Measurements from ENCODE around the gene CNTNAP2. TPM values are rescaled to one million over a fixed set of nuclear protein-coding genes. Genes with fewer than 3 reads are reported as not detected.

Gene CNTNAP2
- total RNA-seq, 3 donors from 2014 or later (not counting 1 experiment from before 2014, with no cell fraction given), result 0.18 to 1.1 TPM; not detected in 1

- peaks cover 9 to 14% of the 10 kb centered on the region in 2 donors for H3K9me3 Mint-ChIP-seq
- H3K27ac ChIP-seq (ENCODE audit: low read length), result no peak overlapping the region
- ATAC-seq, result no peak
- peaks cover 3% of the 10 kb centered on the region for H3K9me3 ChIP-seq (ENCODE audit: control insufficient read depth, insufficient read depth, low read length)
- DNase-seq, result no peak
- H3K4me1 Mint-ChIP-seq, result no peaks in the 10 kb centered on the region
- intact Hi-C loops (cut with micrococcal nuclease), result no loop called here
- H3K4me3 ChIP-seq (ENCODE audit: low read length), result no peak overlapping the region
- no peaks in the 10 kb centered on the region for H3K36me3 ChIP-seq (ENCODE audit: control insufficient read depth, insufficient read depth, low read length)
- H3K27ac Mint-ChIP-seq, result no peak overlapping the region
- TF ChIP-seq CTCF (IDR thresholded peaks at IDR 0.05), result no peak
- H3K27me3 ChIP-seq (ENCODE audit: control insufficient read depth, insufficient read depth, low read length), result no peaks in the 10 kb centered on the region
- H3K27me3 Mint-ChIP-seq (ENCODE audit: low read depth in 2 of 2), result no peaks in the 10 kb centered on the region
- H3K36me3 Mint-ChIP-seq, result no peaks in the 10 kb centered on the region
- no peak overlapping the region for H3K4me3 Mint-ChIP-seq
- H3K4me1 ChIP-seq (ENCODE audit: control insufficient read depth, insufficient read depth, low read length), result no peaks in the 10 kb centered on the region
These were observed 1742.9 kb downstream of the CNTNAP2 start for GRCh38 chr7:147859486-147859885.

DNA sequence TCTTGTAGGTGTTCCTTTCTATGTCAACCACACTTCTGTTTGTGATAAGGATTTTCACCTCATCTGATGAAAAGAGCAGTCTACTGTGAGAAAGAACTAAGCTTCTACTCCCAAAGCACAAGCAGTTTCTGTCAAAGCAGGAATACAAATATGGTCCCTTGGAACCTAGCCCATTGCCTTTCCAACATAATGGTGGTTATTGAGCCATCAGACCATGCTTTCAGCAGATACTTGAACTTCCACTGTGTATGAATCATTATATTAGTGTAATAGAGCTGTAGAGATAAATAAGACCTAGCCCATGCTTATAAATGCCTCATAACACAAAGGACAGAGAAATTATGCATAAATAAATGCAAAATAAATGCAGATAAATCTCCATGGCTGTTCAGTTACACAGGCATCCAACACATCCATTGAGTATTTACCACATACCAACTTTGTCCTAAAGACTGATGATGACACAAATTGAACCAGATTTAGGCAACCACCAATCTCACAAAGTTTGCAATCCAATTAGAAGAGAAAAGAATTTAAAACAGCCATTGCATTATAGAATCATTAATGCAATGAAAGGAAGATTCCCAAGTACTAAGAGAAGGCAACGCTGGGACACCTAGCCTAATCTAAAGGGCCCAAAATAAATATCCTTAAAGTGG lies 1744.6 kb downstream of the CNTNAP2 start:
- Histone ChIP-seq H3K4me1 (ENCODE audit: control insufficient read depth, insufficient read depth, low read length) (no peaks in the 10 kb centered on the region), H3K36me3 (ENCODE audit: control insufficient read depth, insufficient read depth, low read length) (no peaks in the 10 kb centered on the region), H3K27me3 (ENCODE audit: control insufficient read depth, insufficient read depth, low read length) (no peaks in the 10 kb centered on the region), H3K4me3 (ENCODE audit: low read length) (no peak overlapping the region), H3K9me3 (ENCODE audit: control insufficient read depth, insufficient read depth, low read length) (no peaks in the 10 kb centered on the region), H3K27ac (ENCODE audit: low read length) (no peak overlapping the region)
- Mint-ChIP-seq H3K4me1 (no peaks in the 10 kb centered on the region), H3K27me3 (ENCODE audit: low read depth in 2 of 2) (no peaks in the 10 kb centered on the region), H3K4me3 (no peak overlapping the region), H3K9me3 (peaks cover 9 to 19% of the 10 kb centered on the region in 2 donors), H3K36me3 (no peaks in the 10 kb centered on the region), H3K27ac (no peak overlapping the region)
- ATAC-seq (no peak), DNase-seq (no peak)
- 100% methylated on average over 1 of the region's 1 CpG for WGBS (ENCODE audit: insufficient coverage)
- intact Hi-C loops (cut with micrococcal nuclease), result no loop called here
- TF ChIP-seq CTCF (IDR thresholded peaks at IDR 0.05), result no peak

DNA sequence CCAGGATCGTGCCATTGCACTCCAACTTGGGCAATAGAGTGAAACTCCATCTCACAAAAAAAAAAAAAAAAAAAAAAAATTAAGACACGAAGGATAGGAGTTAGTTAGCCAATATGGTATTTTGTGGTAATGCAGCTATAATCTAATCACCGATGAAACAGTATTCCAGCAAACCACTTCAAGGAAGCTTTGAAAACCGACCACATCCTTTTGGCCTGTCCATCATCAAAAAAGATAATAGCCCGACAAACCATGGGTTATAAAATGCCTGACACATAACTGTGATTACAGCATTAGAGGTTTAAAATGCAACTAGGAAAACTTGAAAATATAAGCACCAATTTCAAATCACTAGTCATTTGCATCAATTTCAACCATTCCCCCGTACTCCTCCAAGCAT lies 1745.3 kb downstream of the CNTNAP2 start:
- Mint-ChIP-seq H3K4me3 (no peak overlapping the region), H3K4me1 (no peaks in the 10 kb centered on the region), H3K9me3 (peaks cover 9 to 13% of the 10 kb centered on the region in 2 donors), H3K27me3 (ENCODE audit: low read depth in 2 of 2) (no peaks in the 10 kb centered on the region), H3K36me3 (no peaks in the 10 kb centered on the region), H3K27ac (no peak overlapping the region)
- no peak for DNase-seq
- no peak for TF ChIP-seq CTCF (IDR thresholded peaks at IDR 0.05)
- no peaks in the 10 kb centered on the region for H3K4me1 ChIP-seq (ENCODE audit: control insufficient read depth, insufficient read depth, low read length)
- H3K27me3 ChIP-seq (ENCODE audit: control insufficient read depth, insufficient read depth, low read length), result no peaks in the 10 kb centered on the region
- no peak overlapping the region for H3K4me3 ChIP-seq (ENCODE audit: low read length)
- no peak overlapping the region for H3K27ac ChIP-seq (ENCODE audit: low read length)
- H3K36me3 ChIP-seq (ENCODE audit: control insufficient read depth, insufficient read depth, low read length), result no peaks in the 10 kb centered on the region
- intact Hi-C loops (cut with micrococcal nuclease), result no loop called here
- no peak for ATAC-seq
- H3K9me3 ChIP-seq (ENCODE audit: control insufficient read depth, insufficient read depth, low read length), result no peaks in the 10 kb centered on the region
- 76% methylated on average over 5 of the region's 6 CpGs for WGBS (ENCODE audit: insufficient coverage)

DNA sequence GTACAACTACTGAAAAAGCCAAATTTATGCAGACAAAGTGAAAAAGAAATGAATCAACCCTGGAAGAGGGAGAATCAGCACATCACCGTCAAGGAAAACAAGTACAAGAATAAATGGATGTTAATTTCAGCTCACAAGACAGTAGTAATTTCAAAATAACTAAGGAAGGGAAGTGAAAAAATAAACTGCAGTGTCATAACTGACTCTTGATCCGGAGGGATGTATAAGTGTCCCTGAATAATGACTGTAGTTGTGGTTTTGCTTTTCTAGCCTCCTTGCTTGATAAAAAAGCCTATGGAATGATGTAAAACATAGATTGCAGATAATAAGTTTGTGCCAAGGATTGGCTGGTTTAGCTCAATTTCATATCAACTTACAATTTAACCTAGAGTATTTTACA lies 1752.9 kb downstream of the CNTNAP2 start:
- Mint-ChIP-seq H3K4me3 (no peak overlapping the region), H3K9me3 (peaks cover 12 to 14% of the 10 kb centered on the region in 2 donors), H3K27me3 (ENCODE audit: low read depth in 2 of 2) (no peaks in the 10 kb centered on the region), H3K27ac (no peak overlapping the region), H3K36me3 (no peaks in the 10 kb centered on the region), H3K4me1 (no peaks in the 10 kb centered on the region)
- no peaks in the 10 kb centered on the region for H3K4me1 ChIP-seq (ENCODE audit: control insufficient read depth, insufficient read depth, low read length)
- intact Hi-C loops (cut with micrococcal nuclease), result no loop called here
- ATAC-seq (no peak), DNase-seq (no peak)
- no peaks in the 10 kb centered on the region for H3K36me3 ChIP-seq (ENCODE audit: control insufficient read depth, insufficient read depth, low read length)
- H3K9me3 ChIP-seq (ENCODE audit: control insufficient read depth, insufficient read depth, low read length), result peaks cover 4% of the 10 kb centered on the region
- no peaks in the 10 kb centered on the region for H3K27me3 ChIP-seq (ENCODE audit: control insufficient read depth, insufficient read depth, low read length)
- no peak overlapping the region for H3K27ac ChIP-seq (ENCODE audit: low read length)
- no peak overlapping the region for H3K4me3 ChIP-seq (ENCODE audit: low read length)
- 88% methylated on average over 2 of the region's 2 CpGs for WGBS (ENCODE audit: insufficient coverage)
- no peak for TF ChIP-seq CTCF (IDR thresholded peaks at IDR 0.05)

Measured in natural killer cell (primary cell).